NCI-H2107 treated with DMSO at 0.1 percent for 48 hours (cell line): ENCODE measurements around the gene KCNK15.
"Not testable (repeated sequence)": the region's sequence is repeated elsewhere in the genome, so short reads cannot be mapped to it uniquely, and the experiment has no call there.

Experiments
- DNase-seq: peaks from one replicate; lab custom pipeline; 2025; ENCODE audit not compliant: unreplicated experiment; lab: John Stamatoyannopoulos, UW

KCNK15 gene

DNA sequence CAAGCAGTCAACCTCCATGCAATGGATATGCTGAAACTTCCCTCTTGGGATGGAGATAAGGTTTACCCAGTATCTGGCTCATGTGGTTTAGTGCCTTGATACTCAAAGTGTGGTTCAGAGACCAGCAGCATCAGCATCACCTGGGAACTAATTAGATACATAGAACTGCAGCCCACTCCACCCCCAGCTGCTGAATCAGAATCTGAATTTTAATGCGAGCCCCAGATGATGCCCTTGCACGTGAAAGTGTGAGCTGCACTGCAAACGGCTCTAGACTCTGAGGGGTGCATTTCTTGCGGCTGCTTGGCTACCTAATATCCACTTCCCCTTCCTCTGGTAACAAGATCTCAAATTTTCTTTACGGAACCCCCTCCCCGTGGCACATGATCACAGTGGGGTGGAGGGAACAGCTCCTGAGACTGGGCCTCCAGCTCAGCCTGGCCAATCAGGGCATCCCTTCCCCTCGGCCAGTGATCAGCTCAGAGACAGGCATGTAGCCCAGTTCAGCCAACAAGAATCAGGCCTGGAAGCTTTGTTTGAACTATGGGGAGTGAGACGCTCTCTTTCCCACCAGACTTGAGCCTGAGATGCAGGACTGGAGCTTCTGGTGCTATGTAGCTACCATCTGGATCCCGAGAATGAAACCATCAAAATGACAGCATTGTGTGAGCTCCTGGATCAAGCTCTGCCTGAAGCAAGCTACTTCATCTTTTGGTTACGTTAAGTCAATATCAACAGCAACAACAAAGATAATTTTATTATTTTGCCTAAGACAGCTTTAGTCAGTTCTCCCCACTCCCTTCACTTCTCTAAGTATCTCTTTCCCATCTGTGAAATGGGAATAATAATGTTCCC lies 12.8 kb downstream of the KCNK15 start:
- DNase-seq, result no peak

GRCh38 chr20:44759595-44759994 lies 13.9 kb downstream of the KCNK15 start:
- DNase-seq, result no peak

GRCh38 chr20:44761423-44761822 lies 15.8 kb downstream of the KCNK15 start:
- DNase-seq, result no peak

- DNase-seq, result no peak
Measured at GRCh38 chr20:44762466-44763140, 16.9 kb downstream of the KCNK15 start.

DNA sequence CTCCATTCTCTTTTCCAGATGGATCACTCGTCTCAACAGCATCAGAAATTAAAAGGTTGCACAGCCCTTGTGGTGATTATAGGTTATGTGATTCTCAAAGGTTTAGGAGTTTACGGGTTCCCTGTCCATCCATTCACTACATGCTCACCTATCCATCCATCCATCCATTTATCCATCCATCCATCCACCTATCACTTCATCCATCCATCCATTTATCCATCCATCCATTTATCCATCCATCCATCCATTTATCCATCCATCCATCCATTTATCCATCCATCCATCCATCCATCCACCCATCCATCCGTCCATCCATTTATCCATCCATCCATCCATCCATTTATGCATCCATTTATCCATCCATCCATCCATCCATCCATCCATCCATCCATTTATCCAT lies 18.1 kb downstream of the KCNK15 start:
- DNase-seq, result not testable (repeated sequence)

GRCh38 chr20:44765091-44765490 lies 19.4 kb downstream of the KCNK15 start:
- DNase-seq, result no peak

- no peak for DNase-seq
Measured at GRCh38 chr20:44765701-44766347, 20.2 kb downstream of the KCNK15 start.

DNA sequence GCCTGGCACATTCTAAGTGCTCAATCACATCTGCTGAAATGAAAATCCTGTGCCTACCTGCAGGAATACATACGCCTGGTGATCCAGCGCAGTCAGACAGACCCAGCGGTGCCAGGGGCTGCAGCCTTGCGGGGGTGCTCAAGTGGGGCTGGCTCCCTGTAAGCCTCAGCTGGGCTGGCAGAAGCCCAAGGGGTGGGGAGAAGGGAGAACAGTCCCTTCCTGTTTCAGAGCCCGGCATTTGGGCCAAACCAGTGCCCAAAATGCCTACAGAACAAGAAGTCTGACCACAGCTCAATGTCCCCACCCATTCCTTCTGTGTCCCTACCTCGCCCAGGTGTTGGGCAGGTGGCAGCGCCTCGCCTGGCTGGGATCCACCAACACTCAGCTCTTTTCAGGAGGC lies 22.6 kb downstream of the KCNK15 start:
- no peak for DNase-seq

DNA sequence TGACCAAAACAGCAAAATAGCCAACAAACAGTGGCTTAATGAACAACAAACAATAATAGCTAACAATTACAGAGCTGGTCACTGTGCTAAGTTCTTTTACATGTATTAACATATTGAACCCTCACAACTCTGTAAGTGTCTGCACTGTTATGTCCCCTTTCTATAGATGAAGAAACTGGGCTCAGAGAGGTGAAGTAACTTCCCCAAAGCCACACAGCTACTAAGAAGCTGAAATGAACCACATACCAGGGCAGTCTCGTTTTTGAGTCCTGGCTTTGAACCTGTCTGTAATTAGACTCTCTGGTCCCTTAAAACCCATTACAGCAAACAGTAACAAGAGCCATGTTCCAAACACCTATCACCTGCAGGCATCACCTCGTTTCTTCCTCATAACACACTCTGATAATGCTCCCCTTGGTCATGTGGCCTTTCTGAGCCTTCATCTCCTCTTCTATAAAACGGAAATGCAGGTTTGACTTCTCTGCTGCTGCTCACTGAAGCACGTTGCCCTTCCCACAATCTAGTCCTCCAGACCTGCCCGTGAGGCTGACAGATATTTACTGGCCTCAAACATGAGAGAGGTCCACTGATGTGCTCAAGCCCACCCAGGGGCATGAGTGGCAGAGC lies 23.3 kb downstream of the KCNK15 start:
- no peak for DNase-seq

DNA sequence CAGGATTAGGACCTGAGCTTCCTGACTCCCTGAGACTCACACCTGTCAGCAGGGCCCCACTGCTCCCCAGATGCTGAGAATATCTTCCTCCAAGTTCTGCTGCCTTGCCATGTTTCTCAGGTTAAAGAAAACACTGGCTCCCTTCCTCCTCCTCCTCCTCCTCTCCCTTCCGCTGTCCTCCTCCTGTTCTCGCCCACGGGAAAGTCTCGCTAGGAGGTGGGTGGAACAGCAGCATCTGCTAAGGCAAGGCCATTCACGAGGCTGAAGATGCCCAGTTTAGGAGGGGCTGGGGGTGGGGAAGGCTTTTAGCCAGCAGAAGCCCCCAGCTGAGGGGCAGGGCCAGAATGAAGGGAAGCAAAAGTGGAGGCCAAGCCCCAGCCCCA lies 23.8 kb downstream of the KCNK15 start:
- no peak for DNase-seq

DNA sequence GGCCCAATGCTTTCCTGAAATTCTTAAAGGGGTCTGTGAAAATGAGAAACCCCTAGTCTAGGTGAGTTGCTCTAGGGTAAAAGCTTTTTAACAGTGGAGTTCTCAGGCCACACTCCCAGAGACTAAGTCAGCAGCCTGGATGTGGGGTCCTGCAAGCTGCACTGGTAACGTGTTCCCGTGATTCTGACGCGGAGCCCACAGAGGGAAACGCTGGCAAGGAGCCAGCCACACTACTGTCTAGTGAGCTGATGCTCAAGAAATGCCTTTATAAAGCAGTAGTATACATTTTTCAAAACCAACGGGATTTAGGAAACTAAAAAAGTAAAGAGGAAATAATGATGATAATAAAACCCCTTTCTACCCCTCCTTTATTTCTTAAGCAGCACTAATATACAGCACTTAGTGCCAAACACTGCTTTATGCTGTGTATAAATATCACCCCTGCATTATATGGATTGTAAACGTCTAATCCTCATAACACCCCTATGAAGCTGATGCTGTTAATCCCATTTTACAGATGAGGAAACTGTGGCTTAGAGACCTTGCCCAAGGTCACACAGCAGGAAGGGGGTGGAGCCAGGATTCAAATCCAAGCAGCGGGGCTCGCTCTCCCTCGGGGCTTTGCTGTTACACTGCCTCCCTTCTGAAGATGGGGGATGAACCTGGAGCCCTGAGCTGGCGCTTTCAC lies 25.0 kb downstream of the KCNK15 start:
- DNase-seq, result no peak

DNA sequence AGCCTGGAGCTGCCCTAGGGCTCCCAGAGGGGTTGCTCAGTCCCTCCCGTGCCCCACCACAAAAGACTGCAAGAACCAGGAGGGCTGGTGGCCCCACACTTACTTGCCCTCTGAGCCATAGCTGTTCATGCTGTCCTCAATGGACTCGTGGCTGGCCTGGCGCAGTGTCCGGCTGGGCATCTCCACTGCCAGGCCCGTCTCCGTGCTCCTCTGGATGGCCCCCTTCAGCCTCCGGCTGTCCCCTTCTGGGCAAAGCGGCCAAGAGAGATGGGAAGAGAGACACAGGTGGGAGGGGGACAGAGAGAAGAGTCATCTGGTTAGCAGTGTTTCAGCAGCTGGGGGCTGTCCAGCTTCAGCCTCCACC lies 25.5 kb downstream of the KCNK15 start:
- no peak for DNase-seq

GRCh38 chr20:44772636-44773035 lies 27.0 kb downstream of the KCNK15 start:
- no peak for DNase-seq

DNA sequence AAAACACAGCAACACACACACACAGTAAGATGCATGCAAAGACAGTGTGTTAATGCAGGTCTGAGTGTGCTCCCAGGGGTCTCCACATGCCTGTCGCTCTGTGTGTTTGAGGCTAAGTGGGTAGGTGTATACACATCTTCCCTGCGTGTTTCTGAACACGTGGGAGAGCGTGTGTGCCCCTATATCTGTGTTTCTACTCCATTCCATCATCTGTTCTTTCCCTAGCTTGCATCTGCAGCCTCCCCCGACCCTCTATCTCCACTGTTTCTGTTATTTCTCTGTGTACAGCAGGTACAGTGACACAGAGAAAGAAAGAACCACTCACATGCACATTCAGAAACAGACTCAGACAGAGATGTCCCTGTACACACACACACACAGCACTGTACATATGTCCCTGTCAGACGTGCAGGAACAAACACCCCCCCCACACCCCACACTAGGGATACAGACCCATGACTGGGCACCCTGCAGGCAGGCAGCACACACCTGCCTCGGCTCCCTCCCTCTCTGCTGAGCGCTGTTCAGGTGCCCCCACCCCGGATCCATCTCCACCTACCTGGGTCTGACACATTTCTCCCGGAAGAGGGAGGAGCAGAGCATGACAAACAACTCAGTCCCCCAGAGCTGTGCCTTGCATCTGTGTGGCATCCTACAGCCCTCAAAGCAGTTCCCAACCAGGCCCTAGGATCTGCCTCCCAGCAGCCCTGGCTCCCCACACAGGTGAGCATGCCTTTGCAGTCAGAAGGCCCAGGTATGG lies 27.6 kb downstream of the KCNK15 start:
- DNase-seq, result no peak

DNA sequence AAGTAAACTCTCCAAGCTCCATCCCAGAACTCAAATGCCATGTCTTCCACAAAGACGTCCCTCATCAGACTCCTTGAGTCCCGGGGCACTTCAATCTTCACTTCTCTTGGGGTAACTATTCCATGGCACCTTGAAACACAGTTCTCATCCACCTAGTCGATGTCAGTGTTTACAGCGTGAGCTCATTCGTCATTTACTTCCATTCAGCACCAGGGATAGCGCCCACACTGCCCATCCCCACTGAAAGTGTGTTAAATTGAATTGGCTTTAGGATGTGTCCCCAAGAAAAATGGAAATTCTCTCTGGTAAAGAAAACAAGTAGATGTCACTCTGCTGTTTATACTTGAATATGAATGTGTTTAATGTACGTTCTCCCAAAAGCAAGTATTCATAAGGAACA lies 31.3 kb downstream of the KCNK15 start:
- DNase-seq, result no peak

- no peak for DNase-seq
Measured at GRCh38 chr20:44780226-44780625, 34.6 kb downstream of the KCNK15 start.

DNA sequence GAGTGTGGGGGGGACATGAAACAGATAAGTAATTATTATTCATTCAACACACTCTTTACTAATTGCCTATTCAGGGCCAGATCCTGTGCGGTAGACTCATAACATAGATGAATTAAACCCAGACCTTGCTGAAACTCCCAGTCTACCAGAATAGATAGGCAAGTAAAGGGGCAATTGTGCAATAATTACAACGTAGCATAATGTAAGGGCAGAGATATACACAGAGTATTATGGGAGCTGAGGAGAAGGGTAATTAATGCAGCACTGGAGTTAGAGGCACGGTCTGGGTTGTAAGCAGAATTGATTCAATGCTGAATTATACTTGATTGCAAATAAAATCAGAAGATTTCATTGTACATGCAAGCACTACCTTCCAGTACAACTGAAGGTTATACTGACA lies 35.5 kb downstream of the KCNK15 start:
- no peak for DNase-seq

DNA sequence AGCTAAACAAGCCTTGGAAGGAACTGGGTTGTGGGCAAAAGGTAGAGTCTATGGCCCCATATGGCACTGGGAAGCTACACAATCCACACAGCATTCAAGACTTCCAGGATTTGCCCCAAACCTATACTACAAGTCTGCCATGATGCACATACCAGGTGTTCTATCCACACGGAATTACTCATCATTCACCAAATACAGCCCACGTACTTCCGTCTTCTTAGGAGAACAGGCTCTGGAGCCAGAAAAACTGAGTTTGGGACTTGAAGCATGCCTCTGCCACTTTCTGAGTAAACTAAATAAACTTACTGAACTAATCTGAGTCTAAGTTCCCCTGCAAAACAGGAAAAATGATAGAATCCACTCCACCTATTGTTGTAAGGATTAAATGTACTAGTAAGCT lies 36.1 kb downstream of the KCNK15 start:
- no peak for DNase-seq

DNA sequence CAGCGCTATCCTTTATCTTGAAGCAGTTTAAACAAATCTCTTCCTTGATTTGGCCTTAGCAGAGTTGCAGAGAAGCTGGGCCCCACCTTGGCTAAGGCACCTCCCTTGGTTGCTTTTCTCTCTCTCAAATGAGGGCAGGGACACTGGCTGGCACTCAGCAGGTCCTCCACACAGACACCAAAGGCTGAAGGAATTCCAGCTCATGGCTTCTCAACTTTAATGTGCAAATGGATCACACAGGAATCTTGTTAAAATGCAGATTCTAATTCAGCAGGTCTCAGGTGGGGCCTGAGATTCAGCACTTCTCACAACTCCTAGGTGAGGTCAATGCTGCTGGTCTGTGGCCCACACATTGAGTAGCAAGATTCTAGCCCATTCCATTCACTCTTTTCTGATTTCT lies 39.0 kb downstream of the KCNK15 start:
- DNase-seq, result no peak

DNA sequence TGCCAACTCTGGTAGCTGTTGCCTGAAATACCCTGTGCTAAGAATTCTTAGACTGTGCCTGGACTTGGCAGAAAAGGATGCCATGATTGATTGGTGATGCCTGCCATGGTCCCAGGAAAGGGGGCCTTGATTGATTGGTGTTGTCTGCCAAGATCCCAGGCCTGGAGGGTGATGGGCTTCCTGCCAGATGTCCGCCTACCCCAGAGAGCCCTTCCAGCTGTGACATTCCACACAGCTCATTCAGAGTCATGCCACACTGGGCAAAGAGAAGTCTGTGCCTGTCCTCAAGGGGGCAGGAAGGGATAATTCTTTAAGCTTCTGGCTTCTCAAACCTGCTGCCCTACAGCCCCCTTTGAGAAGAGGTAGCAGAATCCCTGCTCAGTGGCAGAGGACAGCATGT lies 40.1 kb downstream of the KCNK15 start:
- no peak for DNase-seq
